Cardiac muscle cell (in vitro differentiated cells and primary cell): ENCODE results near the gene MNX1. TPM values are rescaled to one million over a fixed set of nuclear protein-coding genes. Genes with fewer than 3 reads are reported as not detected.

ENCODE experiments used
- DNase-seq, 2 donors: peaks; one replicate each; pipeline versions ENCODE4 v3.0.0 to v3.0.0-alpha.2; 2010 to 2017; ENCODE audit warnings: low read depth in 1 of 2, low spot score in 1 of 2
- H3K27ac ChIP-seq: fragments of 200-600 bp; sonication (generic); 2 replicates; pipeline ENCODE4 v1.5.1; 2016
- H3K27me3 ChIP-seq: fragments of 200-600 bp; sonication (generic); 2 replicates; pipeline ENCODE4 v1.6.0; 2016; ENCODE audit warnings: control low read depth
- H3K36me3 ChIP-seq: fragments of 200-600 bp; sonication (generic); 2 replicates; pipeline ENCODE4 v1.5.1; 2016; ENCODE audit warnings: control low read depth
- H3K4me1 ChIP-seq: fragments of 200-600 bp; sonication (generic); 2 replicates; pipeline ENCODE4 v1.8.1; 2017; ENCODE audit warnings: low read depth, mild to moderate bottlenecking, mixed run types
- H3K4me3 ChIP-seq: fragments of 200-600 bp; sonication (generic); 2 replicates; pipeline ENCODE4 v1.5.1; 2016; ENCODE audit warnings: mild to moderate bottlenecking
- H3K9me3 ChIP-seq: fragments of 200-600 bp; sonication (generic); 2 replicates; pipeline ENCODE4 v1.5.1; 2017; ENCODE audit warnings: low read depth, mild to moderate bottlenecking, control low read depth
- polyA plus RNA-seq: library from polyadenylated mRNA; unstranded; fragments of >200 nt; fragmentation: Nextera tagmentation; extraction: Ambion mirVana; gene quantifications from 2 replicates; pipeline ENCODE4 v1.2.1, GENCODE V29; 2016
- total RNA-seq: library from RNA; depleted of rRNA; stranded (reverse); fragments of >200 nt; gene quantifications from 2 replicates; pipeline ENCODE4 v1.2.3, GENCODE V29; 2016
- TF ChIP-seq, protein P1 (sequence below): IDR thresholded peaks from 2 replicates; pipeline ENCODE4 v1.5.1; 2012; ENCODE audit warnings: low read depth, mild to moderate bottlenecking, low read length

Gene MNX1
- total and polyA plus RNA-seq, 2 experiments from 2014 or later: 0.35 to 0.77 TPM

DNA sequence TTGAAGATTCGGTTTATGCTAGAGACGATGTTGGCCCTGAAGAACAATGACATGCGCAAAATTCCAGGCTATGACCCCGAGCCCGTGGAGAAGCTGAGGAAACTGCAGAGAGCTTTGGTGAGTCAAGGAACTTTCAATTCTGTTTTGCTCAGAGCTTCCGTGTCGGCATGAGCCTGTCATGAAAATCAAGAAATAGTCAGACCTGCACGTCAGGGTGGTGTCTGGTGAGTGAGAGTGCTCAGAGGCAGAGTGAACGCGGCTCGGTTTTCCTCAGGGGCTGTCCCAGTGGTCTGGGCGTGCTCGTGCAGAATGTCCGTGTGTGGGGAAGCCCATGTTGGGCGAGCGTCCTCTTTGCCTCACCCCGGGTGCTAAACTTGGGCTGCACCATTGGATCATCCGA lies 48.3 kb downstream of the MNX1 start:
- DNase-seq: no peak
- no peaks in the 10 kb centered on the region for H3K9me3 ChIP-seq
- no peaks in the 10 kb centered on the region for H3K4me1 ChIP-seq
- no peaks in the 10 kb centered on the region for H3K27me3 ChIP-seq
- H3K27ac ChIP-seq: no peak overlapping the region
- TF ChIP-seq, protein P1, sequence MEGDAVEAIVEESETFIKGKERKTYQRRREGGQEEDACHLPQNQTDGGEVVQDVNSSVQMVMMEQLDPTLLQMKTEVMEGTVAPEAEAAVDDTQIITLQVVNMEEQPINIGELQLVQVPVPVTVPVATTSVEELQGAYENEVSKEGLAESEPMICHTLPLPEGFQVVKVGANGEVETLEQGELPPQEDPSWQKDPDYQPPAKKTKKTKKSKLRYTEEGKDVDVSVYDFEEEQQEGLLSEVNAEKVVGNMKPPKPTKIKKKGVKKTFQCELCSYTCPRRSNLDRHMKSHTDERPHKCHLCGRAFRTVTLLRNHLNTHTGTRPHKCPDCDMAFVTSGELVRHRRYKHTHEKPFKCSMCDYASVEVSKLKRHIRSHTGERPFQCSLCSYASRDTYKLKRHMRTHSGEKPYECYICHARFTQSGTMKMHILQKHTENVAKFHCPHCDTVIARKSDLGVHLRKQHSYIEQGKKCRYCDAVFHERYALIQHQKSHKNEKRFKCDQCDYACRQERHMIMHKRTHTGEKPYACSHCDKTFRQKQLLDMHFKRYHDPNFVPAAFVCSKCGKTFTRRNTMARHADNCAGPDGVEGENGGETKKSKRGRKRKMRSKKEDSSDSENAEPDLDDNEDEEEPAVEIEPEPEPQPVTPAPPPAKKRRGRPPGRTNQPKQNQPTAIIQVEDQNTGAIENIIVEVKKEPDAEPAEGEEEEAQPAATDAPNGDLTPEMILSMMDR: no peak
- H3K4me3 ChIP-seq: no peak overlapping the region
- peaks cover 61% of the 10 kb centered on the region for H3K36me3 ChIP-seq

DNA sequence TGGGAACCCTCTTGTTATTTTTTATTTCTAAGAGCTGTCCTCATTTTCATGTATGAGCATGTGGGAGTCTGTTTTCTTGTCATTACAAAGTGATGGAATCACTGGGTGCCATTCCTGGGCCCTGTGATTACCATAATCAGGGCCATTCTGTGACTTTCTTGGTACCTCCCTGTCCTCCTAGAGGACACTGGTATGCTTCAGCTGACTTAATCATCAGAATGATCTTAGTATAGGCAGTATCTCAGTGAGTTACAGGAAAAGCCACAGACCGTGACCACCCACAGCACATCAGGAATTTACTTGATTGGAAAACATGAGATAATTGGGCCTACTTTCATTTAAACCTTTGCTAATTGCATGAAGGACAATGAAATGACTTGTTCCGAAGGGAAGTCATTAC lies 53.7 kb downstream of the MNX1 start:
- no peak for DNase-seq
- H3K4me1 ChIP-seq: peaks cover 3% of the 10 kb centered on the region
- no peak overlapping the region for H3K27ac ChIP-seq
- no peaks in the 10 kb centered on the region for H3K27me3 ChIP-seq
- TF ChIP-seq, protein P1: no peak
- H3K9me3 ChIP-seq: no peaks in the 10 kb centered on the region
- no peak overlapping the region for H3K4me3 ChIP-seq
- H3K36me3 ChIP-seq: peaks cover 44% of the 10 kb centered on the region

DNA sequence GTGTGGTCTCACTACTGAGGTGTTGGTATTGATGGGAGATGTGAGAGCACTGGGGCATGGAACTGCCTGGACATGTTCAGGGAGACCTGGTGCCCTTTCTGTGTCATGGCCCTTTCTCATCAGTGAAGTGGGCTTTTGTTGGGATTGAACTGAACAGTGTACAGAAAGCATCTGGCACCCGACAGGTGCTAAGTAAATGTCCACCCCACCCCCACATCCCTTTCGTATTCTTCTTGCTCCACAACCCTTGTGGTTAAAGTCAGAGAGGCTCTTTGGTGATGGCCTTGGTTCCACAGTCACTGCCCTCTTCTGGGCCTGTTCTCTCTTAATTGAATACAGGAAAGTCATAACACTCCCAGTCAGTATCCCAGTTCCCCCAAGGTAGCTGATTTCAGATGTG lies 55.5 kb downstream of the MNX1 start:
- Histone ChIP-seq H3K4me3 (no peak overlapping the region), H3K36me3 (peaks cover 34% of the 10 kb centered on the region), H3K9me3 (no peaks in the 10 kb centered on the region), H3K4me1 (peaks cover 15% of the 10 kb centered on the region), H3K27me3 (no peaks in the 10 kb centered on the region), H3K27ac (no peak overlapping the region)
- TF ChIP-seq, protein P1: no peak
- DNase-seq: no peak

Other genes starting within 250 kb of the MNX1 start
- gene LMBR1, start 117.5 kb downstream of the MNX1 start, total RNA-seq: 41.1 and 78.0 TPM in 2 replicates
- gene LMBR1, start 117.5 kb downstream of the MNX1 start, polyA plus RNA-seq: 49.9 and 62.3 TPM in 2 replicates
- 9.9 and 18.3 TPM in 2 replicates for gene NOM1, start 61.0 kb downstream of the MNX1 start, total RNA-seq
- gene NOM1, start 61.0 kb downstream of the MNX1 start, polyA plus RNA-seq: 5.6 and 8.9 TPM in 2 replicates
- 33.1 and 34.0 TPM in 2 replicates for gene UBE3C, start 128.3 kb upstream of the MNX1 start, total RNA-seq
- gene UBE3C, start 128.3 kb upstream of the MNX1 start, polyA plus RNA-seq: 24.4 and 25.8 TPM in 2 replicates